ENCODE data around the gene LRPAP1. TPM values are rescaled to one million over a fixed set of nuclear protein-coding genes. Genes with fewer than 3 reads are reported as not detected.

LRPAP1 gene
- total RNA-seq, 1 experiment from 2014 or later, result 126 TPM

DNA sequence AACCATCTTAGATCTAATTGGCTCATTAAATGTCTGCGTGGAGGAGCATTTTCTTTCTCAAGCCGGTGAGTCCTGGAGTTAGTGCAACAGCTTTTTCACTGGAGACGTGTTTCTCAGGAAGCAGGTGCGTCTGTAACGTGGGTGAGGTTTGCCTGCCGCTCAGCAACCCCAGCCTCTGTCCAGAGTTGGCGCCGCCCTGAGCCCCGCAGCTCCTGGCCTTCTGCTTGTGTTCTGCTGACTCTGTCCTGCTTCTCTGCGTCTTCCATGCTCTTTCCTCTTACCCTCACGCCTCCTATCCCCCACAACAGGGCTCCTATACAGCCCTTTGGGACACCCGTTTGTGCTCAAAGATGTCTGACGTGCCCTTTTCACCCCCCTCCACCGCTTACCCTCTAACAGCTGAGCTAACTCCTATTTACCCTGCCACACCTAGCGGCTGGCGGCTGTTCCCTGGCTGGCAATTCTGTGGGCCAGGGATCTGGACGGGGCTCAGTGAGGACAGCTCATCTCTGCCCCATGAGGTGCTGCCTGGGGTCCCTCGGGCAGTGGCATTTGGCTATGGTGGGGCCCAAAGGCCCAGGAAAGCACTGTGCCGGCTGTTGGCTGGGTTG, 50.3 kb downstream of the LRPAP1 start:
- Histone ChIP-seq H3K36me3 (ENCODE audit: low read depth) (no peaks in the 10 kb centered on the region), H4K20me1 (ENCODE audit: insufficient read depth) (no peaks in the 10 kb centered on the region), H3K9me3 (ENCODE audit: insufficient read depth, low read depth) (no peaks in the 10 kb centered on the region), H3K27ac (no peak overlapping the region), H3K4me2 (no peak overlapping the region), H3K27me3 (ENCODE audit: insufficient read depth, low read depth) (no peaks in the 10 kb centered on the region), H3F3A (ENCODE audit: insufficient read depth, low read depth) (peaks cover 14% of the 10 kb centered on the region; the same call in 1 of the 2 replicates), H3K4me1 (replicated peaks; ENCODE audit: insufficient read depth) (peaks cover 20% of the 10 kb centered on the region), H3K79me2 (ENCODE audit: low read depth) (no peaks in the 10 kb centered on the region), H2AFZ (no peak overlapping the region), H3K4me3 (no peak overlapping the region), H3K9me2 (ENCODE audit: insufficient read depth) (no peaks in the 10 kb centered on the region)
- no peak for TF ChIP-seq CTCF (conservative IDR thresholded peaks at IDR 0.05)
- TF ChIP-seq EZH2 (IDR thresholded peaks at IDR 0.05; ENCODE audit: low read depth), result no peak
- ChIA-PET POLR2A (ENCODE audit: unreplicated experiment) (no interaction called here), CTCF (interaction anchor here (0.6 kb wide), 1 partner anchor 472 kb away, joined by 3 read pairs; no protein-coding TSS in a partner anchor)
- intact Hi-C loops (cut with micrococcal nuclease; ENCODE audit: unreplicated experiment), result loop anchor here (2.0 to 10.0 kb wide), 3 partner anchors 37 to 290 kb away; partner anchors contain the start of gene RGS12
- no TSS peak for BruUV-seq (replicated peaks)
- DNase-seq, result no peak

DNA sequence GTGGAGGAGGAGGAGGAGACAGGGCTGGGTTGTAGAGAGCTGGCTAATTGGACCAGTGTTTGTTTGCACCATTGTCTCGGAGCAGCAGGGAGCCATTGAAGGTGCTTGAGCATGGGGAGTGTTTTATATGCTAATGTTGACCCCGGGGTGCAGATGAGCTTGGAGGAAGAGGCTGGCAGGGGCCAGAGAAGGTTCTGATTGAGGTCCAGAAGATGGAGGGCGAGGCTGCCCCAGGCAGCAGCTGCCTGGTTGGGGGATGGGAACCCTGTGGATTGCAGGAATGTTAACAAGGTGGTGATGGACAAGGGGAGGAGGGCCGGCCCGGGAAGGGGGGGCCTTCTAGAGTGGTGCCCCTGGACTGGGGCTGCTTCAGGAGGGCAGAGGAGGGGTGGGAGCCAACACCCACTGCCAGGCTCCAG, 51.1 kb downstream of the LRPAP1 start:
- Histone ChIP-seq H3F3A (ENCODE audit: insufficient read depth, low read depth) (peaks cover 14% of the 10 kb centered on the region; the same call in 1 of the 2 replicates), H3K9me3 (ENCODE audit: insufficient read depth, low read depth) (no peaks in the 10 kb centered on the region), H3K27me3 (ENCODE audit: insufficient read depth, low read depth) (no peaks in the 10 kb centered on the region), H3K27ac (no peak overlapping the region), H3K4me1 (replicated peaks; ENCODE audit: insufficient read depth) (peaks cover 20% of the 10 kb centered on the region), H2AFZ (no peak overlapping the region), H3K36me3 (ENCODE audit: low read depth) (no peaks in the 10 kb centered on the region), H3K79me2 (ENCODE audit: low read depth) (no peaks in the 10 kb centered on the region), H3K4me3 (no peak overlapping the region), H4K20me1 (ENCODE audit: insufficient read depth) (no peaks in the 10 kb centered on the region), H3K4me2 (no peak overlapping the region), H3K9me2 (ENCODE audit: insufficient read depth) (no peaks in the 10 kb centered on the region)
- CTCF ChIA-PET, result interaction anchor here (0.6 to 1.3 kb wide), 5 partner anchors 20 to 473 kb away, joined by 3 to 11 read pairs (median 3); no protein-coding TSS in a partner anchor
- DNase-seq, result no peak
- POLR2A ChIA-PET (ENCODE audit: unreplicated experiment), result interaction anchor here (0.7 kb wide), 1 partner anchor 809 kb away, joined by 3 read pairs; the partner anchor contains the start of gene LYAR
- no TSS peak for BruUV-seq (replicated peaks)
- intact Hi-C loops (cut with micrococcal nuclease; ENCODE audit: unreplicated experiment), result loop anchor here (2.0 to 10.0 kb wide), 3 partner anchors 36 to 289 kb away; partner anchors contain the start of gene RGS12
- TF ChIP-seq CTCF (conservative IDR thresholded peaks at IDR 0.05), result no peak
- TF ChIP-seq EZH2 (IDR thresholded peaks at IDR 0.05; ENCODE audit: low read depth), result no peak

GRCh38 chr4:3480528-3481112, 51.6 kb downstream of the LRPAP1 start:
- H3K27me3 ChIP-seq (ENCODE audit: insufficient read depth, low read depth), result no peaks in the 10 kb centered on the region
- H3K4me3 ChIP-seq, result no peak overlapping the region
- peaks cover 17% of the 10 kb centered on the region for H3K4me1 ChIP-seq (replicated peaks; ENCODE audit: insufficient read depth)
- no peaks in the 10 kb centered on the region for H3K36me3 ChIP-seq (ENCODE audit: low read depth)
- TF ChIP-seq CTCF (conservative IDR thresholded peaks at IDR 0.05), result peak; percentile 97
- no peak for TF ChIP-seq EZH2 (IDR thresholded peaks at IDR 0.05; ENCODE audit: low read depth)
- no peaks in the 10 kb centered on the region for H3K9me3 ChIP-seq (ENCODE audit: insufficient read depth, low read depth)
- peaks cover 14% of the 10 kb centered on the region; the same call in 1 of the 2 replicates for H3F3A ChIP-seq (ENCODE audit: insufficient read depth, low read depth)
- intact Hi-C loops (cut with micrococcal nuclease; ENCODE audit: unreplicated experiment), result loop anchor here (1.0 to 10.0 kb wide), 4 partner anchors 36 to 288 kb away; partner anchors contain the start of gene RGS12
- POLR2A ChIA-PET (ENCODE audit: unreplicated experiment), result interaction anchor here (0.7 kb wide), 1 partner anchor 809 kb away, joined by 3 read pairs; the partner anchor contains the start of gene LYAR
- no peaks in the 10 kb centered on the region for H4K20me1 ChIP-seq (ENCODE audit: insufficient read depth)
- H3K4me2 ChIP-seq, result no peak overlapping the region
- CTCF ChIA-PET, result interaction anchor here (0.7 to 1.3 kb wide), 4 partner anchors 19 to 135 kb away, joined by 3 to 11 read pairs (median 4); no protein-coding TSS in a partner anchor
- no peaks in the 10 kb centered on the region for H3K79me2 ChIP-seq (ENCODE audit: low read depth)
- no peaks in the 10 kb centered on the region for H3K9me2 ChIP-seq (ENCODE audit: insufficient read depth)
- H3K27ac ChIP-seq, result no peak overlapping the region
- no peak overlapping the region for H2AFZ ChIP-seq
- DNase-seq, result peak; percentile 52 to 85
- BruUV-seq (replicated peaks), result no TSS peak

Measured in PC-9 (cell line).